NCI-H146 treated with DMSO at 0.1 percent for 48 hours (cell line): ENCODE data around the gene TECR.
"Not testable (repeated sequence)": the region's sequence is repeated elsewhere in the genome, so short reads cannot be mapped to it uniquely, and the experiment has no call there.

ENCODE experiments used
- DNase-seq: peaks from one replicate; lab custom pipeline; 2025; ENCODE audit not compliant: unreplicated experiment; lab: John Stamatoyannopoulos, UW

TECR gene

GRCh38 chr19:14529254-14530004, at the start of gene TECR:
Gene TECR (plus strand): TSS chr19:14529594. CDS start chr19:14529697, 103 bp downstream.
- peak; percentile 99 for DNase-seq

- no peak for DNase-seq
Measured at GRCh38 chr19:14479975-14480699, 49.3 kb upstream of the TECR start.

GRCh38 chr19:14480700-14481079, 48.7 kb upstream of the TECR start:
- no peak for DNase-seq

- DNase-seq, result no peak
Measured at GRCh38 chr19:14482172-14482941, 47.0 kb upstream of the TECR start.

GRCh38 chr19:14487370-14488125, 41.8 kb upstream of the TECR start:
- DNase-seq, result no peak

- DNase-seq, result no peak
Measured at GRCh38 chr19:14492756-14493337, 36.5 kb upstream of the TECR start.

GRCh38 chr19:14494411-14494810, 35.0 kb upstream of the TECR start:
- no peak for DNase-seq

- DNase-seq, result no peak
Measured at GRCh38 chr19:14494910-14495671, 34.3 kb upstream of the TECR start.

- no peak for DNase-seq
Measured at GRCh38 chr19:14495672-14496028, 33.7 kb upstream of the TECR start.

GRCh38 chr19:14496029-14496833, 33.2 kb upstream of the TECR start, which contains the start of gene GIPC1:
Gene GIPC1 (minus strand): TSS chr19:14496127. CDS start chr19:14482976, 13,151 bp downstream.
- peak; percentile 97 for DNase-seq

GRCh38 chr19:14496834-14497227, 32.6 kb upstream of the TECR start:
- DNase-seq, result no peak

GRCh38 chr19:14497228-14497921, 32.0 kb upstream of the TECR start:
- no peak for DNase-seq

- no peak for DNase-seq
Measured at GRCh38 chr19:14502334-14503092, 26.9 kb upstream of the TECR start.

GRCh38 chr19:14503285-14503684, 26.1 kb upstream of the TECR start:
- DNase-seq, result no peak

- DNase-seq, result not testable (repeated sequence)
Measured at GRCh38 chr19:14504575-14504974, 24.8 kb upstream of the TECR start.

- DNase-seq, result no peak
Measured at GRCh38 chr19:14505488-14506239, 23.7 kb upstream of the TECR start.
